Fibroblast of mammary gland (primary cell): ENCODE data around the gene SDCCAG8.

ENCODE experiments used
- DNase-seq: peaks from one replicate; pipeline ENCODE4 v3.0.0-alpha.2; 2010; ENCODE audit warnings: low read depth
- H3K4me3 ChIP-seq: 2 replicates; pipeline ENCODE4 v1.5.1; 2011; ENCODE audit warnings: low read depth, mild to moderate bottlenecking, low read length, moderate library complexity; ENCODE audit not compliant: control insufficient read depth
- TF ChIP-seq, protein P1 (sequence below): conservative IDR thresholded peaks from 2 replicates; pipeline ENCODE4 v1.5.1; 2011; ENCODE audit warnings: low read depth, low read length, inconsistent platforms; ENCODE audit not compliant: control insufficient read depth, insufficient read depth

SDCCAG8 gene

DNA sequence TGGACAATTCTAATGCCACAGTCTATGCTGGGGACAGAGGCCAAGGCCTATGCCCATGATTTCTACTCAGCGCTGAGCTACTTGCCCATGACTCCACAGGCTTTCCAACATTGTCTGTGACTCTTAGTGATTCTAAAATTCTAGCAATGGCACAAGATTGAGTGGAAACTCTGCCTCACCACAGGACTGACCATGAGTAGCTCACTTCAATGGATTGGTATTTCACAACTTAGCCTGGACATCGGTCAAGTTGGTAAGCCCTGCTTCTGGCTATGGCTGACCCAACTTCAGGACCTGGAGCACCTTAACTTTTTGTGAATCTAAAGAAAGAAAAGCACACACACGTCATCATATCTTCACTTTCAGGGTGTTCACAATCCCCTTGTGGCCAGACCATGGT, 255.1 kb downstream of the SDCCAG8 start:
- TF ChIP-seq, protein P1, sequence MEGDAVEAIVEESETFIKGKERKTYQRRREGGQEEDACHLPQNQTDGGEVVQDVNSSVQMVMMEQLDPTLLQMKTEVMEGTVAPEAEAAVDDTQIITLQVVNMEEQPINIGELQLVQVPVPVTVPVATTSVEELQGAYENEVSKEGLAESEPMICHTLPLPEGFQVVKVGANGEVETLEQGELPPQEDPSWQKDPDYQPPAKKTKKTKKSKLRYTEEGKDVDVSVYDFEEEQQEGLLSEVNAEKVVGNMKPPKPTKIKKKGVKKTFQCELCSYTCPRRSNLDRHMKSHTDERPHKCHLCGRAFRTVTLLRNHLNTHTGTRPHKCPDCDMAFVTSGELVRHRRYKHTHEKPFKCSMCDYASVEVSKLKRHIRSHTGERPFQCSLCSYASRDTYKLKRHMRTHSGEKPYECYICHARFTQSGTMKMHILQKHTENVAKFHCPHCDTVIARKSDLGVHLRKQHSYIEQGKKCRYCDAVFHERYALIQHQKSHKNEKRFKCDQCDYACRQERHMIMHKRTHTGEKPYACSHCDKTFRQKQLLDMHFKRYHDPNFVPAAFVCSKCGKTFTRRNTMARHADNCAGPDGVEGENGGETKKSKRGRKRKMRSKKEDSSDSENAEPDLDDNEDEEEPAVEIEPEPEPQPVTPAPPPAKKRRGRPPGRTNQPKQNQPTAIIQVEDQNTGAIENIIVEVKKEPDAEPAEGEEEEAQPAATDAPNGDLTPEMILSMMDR = no peak
- DNase-seq = no peak
- no peak overlapping the region for H3K4me3 ChIP-seq

DNA sequence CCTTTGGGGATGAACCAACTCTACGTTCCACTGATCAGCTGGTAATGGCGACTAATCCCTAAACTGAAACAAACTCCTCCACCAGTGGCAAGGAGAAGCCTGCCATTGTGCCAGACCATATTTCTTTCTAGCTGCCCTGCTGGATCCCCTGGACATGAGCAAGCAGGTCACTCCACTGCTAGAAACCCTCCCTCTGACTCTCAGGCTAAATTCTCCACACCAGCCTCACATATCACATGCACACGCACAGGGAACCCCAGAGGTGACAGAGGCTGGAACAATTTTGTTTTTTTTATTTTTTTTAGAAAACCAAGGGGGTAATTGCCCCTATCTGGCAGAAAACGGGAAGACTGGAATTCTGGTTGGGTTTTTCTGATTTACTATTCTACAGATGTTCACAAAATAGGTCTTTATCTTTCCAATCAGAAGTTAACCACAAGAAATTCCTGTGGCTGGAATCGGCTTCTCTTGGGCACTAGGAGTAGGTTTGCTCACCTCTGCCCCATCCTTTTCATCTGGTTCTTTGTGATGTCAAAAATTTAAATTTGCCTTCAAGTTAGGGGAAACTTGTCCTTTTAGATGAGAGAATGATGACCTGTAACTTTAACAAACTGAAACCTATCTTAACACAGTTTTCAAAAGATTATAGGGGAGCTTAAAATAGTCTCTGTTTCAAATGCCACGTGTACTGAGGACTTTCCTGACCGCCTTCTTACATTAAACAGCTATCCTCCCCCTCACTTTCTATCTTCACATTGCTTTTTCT, 258.1 kb downstream of the SDCCAG8 start:
- no peak overlapping the region for H3K4me3 ChIP-seq
- no peak for DNase-seq
- TF ChIP-seq, protein P1 = no peak

DNA sequence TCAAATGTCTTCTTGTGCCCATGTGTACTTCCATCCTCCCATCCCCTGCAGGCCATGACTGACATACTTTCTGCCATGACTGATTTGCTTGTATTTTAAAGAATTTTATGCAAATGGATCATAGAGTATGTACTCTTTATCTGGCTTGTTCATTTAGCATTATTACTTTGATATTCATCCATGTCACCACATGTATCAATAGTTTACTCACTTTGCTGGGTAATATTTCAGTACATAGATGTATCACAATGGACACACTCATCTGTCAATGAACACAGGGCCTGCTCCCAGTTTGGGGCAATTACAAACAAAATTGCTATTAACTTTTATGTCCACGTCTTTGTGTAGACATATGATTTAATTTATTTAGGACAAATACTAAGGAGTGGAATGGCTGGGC, 259.1 kb downstream of the SDCCAG8 start:
- no peak for DNase-seq
- H3K4me3 ChIP-seq = no peak overlapping the region
- TF ChIP-seq, protein P1 = no peak

DNA sequence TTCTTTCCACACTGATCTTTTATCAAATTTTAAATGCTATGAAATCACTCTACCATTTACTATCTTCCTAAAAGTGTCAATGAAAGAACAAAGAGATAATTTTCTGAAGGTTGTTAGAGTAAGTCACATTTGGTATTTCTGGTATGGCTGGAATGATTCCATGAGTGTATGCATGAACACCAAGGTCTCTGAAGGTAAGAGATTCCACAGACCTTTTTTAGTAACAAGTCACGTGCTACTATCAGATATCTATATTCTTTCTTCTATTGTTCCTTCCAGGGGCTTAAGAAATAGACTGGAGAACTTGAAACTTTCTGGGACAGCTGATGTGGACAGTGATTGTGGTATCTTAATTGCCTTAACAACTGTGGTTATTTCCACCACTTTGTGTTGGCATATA, 265.0 kb downstream of the SDCCAG8 start:
- DNase-seq = no peak

DNA sequence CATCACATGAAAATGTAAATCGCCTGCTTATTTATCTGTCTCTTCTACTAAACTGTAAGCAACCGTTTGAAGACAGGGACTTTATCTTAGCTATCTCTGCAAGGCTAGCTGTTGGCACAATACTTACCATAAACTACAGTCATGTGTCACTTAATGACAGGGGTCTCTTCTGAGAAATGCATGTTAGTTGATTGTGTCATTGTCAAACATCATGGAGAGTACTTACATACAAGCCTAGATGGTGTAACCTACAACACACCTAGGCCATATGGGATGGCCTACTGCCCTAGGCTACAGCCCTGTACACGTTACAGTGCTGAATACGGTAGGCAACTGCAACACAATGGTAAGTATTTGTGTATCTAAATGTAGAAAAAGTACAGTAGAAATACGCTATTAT, 267.9 kb downstream of the SDCCAG8 start:
- no peak for DNase-seq
- H3K4me3 ChIP-seq = no peak overlapping the region
- TF ChIP-seq, protein P1 = no peak

More for the DNA sequence above, 265.0 kb downstream of the SDCCAG8 start:
- TF ChIP-seq, protein P1 = no peak
- H3K4me3 ChIP-seq = no peak overlapping the region

DNA sequence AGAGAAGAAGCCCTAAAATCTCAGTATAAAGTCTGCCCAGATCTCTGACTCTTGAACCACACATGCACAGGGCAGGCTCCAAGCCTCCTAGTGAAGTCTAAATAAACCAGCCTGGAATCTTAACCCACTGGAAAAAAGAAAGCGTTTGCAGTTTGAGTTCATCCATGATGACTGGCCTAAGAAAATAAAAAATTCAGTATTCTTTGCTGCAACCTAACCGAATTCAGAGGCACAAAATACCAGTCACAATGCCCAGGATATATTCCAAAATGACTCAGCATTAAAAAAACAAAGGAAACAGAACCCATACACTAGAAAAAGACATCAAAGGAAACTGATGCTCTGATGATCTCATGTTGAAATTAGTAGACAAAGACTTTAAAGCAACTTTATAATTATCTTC, 269.2 kb downstream of the SDCCAG8 start:
- TF ChIP-seq, protein P1 = no peak
- H3K4me3 ChIP-seq = no peak overlapping the region
- peak; percentile 90 for DNase-seq

DNA sequence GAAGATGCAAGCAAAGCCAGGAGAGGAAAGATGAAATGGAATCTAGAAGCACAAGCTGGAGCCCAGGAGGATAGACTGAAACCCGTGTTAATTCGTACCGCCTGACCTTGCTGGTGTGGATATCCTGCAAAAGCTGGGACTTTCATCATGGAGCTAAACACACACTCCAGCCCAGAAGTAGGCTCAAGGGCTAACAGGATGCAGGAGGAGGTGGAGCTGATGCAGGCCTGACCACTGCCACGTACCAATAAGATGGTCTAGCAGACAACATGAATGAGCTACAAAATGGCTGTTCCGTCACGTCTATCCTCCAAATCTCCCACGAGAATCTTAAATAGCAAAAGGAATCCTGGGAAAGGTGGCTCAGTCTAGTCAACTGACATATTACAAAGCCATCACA, 270.3 kb downstream of the SDCCAG8 start:
- DNase-seq = no peak
- TF ChIP-seq, protein P1 = no peak
- no peak overlapping the region for H3K4me3 ChIP-seq
